PC-3 (cell line): ENCODE results near the gene NKPD1. TPM values are rescaled to one million over a fixed set of nuclear protein-coding genes. Genes with fewer than 3 reads are reported as not detected.

Experiments used
- ATAC-seq: fragments of 200-7000 bp; cut with Tn5 transposase; 2 replicates; pipeline ENCODE4 v1.9.1; 2020; ENCODE audit warnings: mild to moderate bottlenecking, moderate library complexity
- BruUV-seq: library from RNA; stranded (reverse); fragments of 400-500 nt; replicated peaks from 2 replicates; lab custom pipeline; 2021; lab: Mats Ljungman, UMichigan
- CTCF ChIA-PET: fragments of 300-600 bp; sonication (Branson Sonifier 250); formaldehyde crosslinking; loops from one replicate; lab custom pipeline; 2022; ENCODE audit warnings: antibody characterized with exemption; lab: Charles Lee
- POLR2A ChIA-PET: fragments of 300-600 bp; sonication (Branson Sonifier 250); formaldehyde crosslinking; loops from one replicate; lab custom pipeline; 2022; ENCODE audit warnings: antibody characterized with exemption; ENCODE audit not compliant: unreplicated experiment; lab: Charles Lee
- DNase-seq: peaks from one replicate; pipeline ENCODE4 v3.0.0-alpha.2; 2015
- H2AFZ ChIP-seq: fragments of 300-600 bp; sonication (generic); 2 replicates; pipeline ENCODE4 v1.6.0; 2016; ENCODE audit warnings: antibody characterized with exemption, low read length
- H3F3A ChIP-seq: fragments of 300-600 bp; sonication (generic); one replicate; pipeline ENCODE4 v1.6.0; 2017; ENCODE audit warnings: antibody characterized with exemption, low read length, control low read depth, mild to moderate bottlenecking; ENCODE audit not compliant: unreplicated experiment
- H3K27ac ChIP-seq: fragments of 300-600 bp; sonication (generic); 2 replicates; pipeline ENCODE4 v1.5.1; 2016; ENCODE audit warnings: mild to moderate bottlenecking, low read length
- H3K27me3 ChIP-seq: fragments of 300-600 bp; sonication (generic); 2 replicates; pipeline ENCODE4 v1.6.1; 2016; ENCODE audit warnings: low read length, mixed read lengths
- H3K36me3 ChIP-seq: fragments of 300-600 bp; sonication (generic); 2 replicates; pipeline ENCODE4 v1.6.1; 2016; ENCODE audit warnings: low read depth, mixed run types, low read length, mixed read lengths
- H3K4me1 ChIP-seq: fragments of 300-600 bp; sonication (generic); 2 replicates; pipeline ENCODE4 v1.5.1; 2016; ENCODE audit warnings: low read length; ENCODE audit not compliant: insufficient read depth
- H3K4me2 ChIP-seq: fragments of 300-600 bp; sonication (generic); 2 replicates; pipeline ENCODE4 v1.6.0; 2016; ENCODE audit warnings: low read length
- H3K4me3 ChIP-seq: fragments of 300-600 bp; sonication (generic); 2 replicates; pipeline ENCODE4 v1.5.1; 2016; ENCODE audit warnings: mild to moderate bottlenecking, low read length, mixed read lengths
- H3K79me2 ChIP-seq: fragments of 300-600 bp; sonication (generic); 2 replicates; pipeline ENCODE4 v1.6.1; 2017; ENCODE audit warnings: low read length, mixed read lengths
- H3K9ac ChIP-seq: fragments of 300-600 bp; sonication (generic); 2 replicates; pipeline ENCODE4 v1.6.0; 2016; ENCODE audit warnings: mild to moderate bottlenecking, low read length
- H3K9me2 ChIP-seq: fragments of 300-600 bp; sonication (generic); replicated peaks from 2 replicates; pipeline ENCODE4 v1.6.1; 2016; ENCODE audit warnings: mixed run types, low read length, mixed read lengths
- H3K9me3 ChIP-seq: fragments of 300-600 bp; sonication (generic); 2 replicates; pipeline ENCODE4 v1.6.1; 2016; ENCODE audit warnings: low read length, mixed read lengths
- H4K20me1 ChIP-seq: fragments of 300-600 bp; sonication (generic); 2 replicates; pipeline ENCODE4 v1.6.1; 2016; ENCODE audit warnings: low read length, mixed read lengths
- EZH2 ChIP-seq: fragments of 300-600 bp; sonication (generic); IDR thresholded peaks from one replicate; pipeline ENCODE4 v1.6.1; 2017; ENCODE audit warnings: antibody characterized with exemption, mild to moderate bottlenecking, low read length; ENCODE audit not compliant: unreplicated experiment
- EZH2phosphoT487 ChIP-seq: fragments of 300-600 bp; sonication (generic); IDR thresholded peaks from 2 replicates; pipeline ENCODE4 v1.6.1; 2018; ENCODE audit warnings: mild to moderate bottlenecking, antibody characterized with exemption, low read length, borderline replicate concordance
- intact Hi-C: fragments of 100-400 bp; cut with micrococcal nuclease; formaldehyde crosslinking; loops from 2 replicates; pipeline ENCODE4 v1.9.0; 2023
- total RNA-seq: library from RNA; depleted of rRNA; stranded (reverse); fragments of >200 nt; gene quantifications from 2 replicates; pipeline ENCODE4 v1.2.3, GENCODE V29; 2014
- TF ChIP-seq, protein P1 (sequence below): fragments of 300-600 bp; sonication (generic); conservative IDR thresholded peaks from 2 replicates; pipeline ENCODE4 v1.5.1; 2017; ENCODE audit warnings: antibody characterized with exemption, low read depth, mild to moderate bottlenecking, low read length

NKPD1 gene
- total RNA-seq, 1 experiment from 2014 or later: 1.1 TPM

- H3K9me2 ChIP-seq: no peaks in the 10 kb centered on the region
- ATAC-seq (no peak), DNase-seq (no peak)
- no peak overlapping the region for H3K4me2 ChIP-seq
- no peaks in the 10 kb centered on the region for H3K27me3 ChIP-seq
- no peaks in the 10 kb centered on the region for H4K20me1 ChIP-seq
- H3K4me3 ChIP-seq: no peak overlapping the region
- H3K79me2 ChIP-seq: no peaks in the 10 kb centered on the region
- no TSS peak for BruUV-seq
- no peak overlapping the region for H3K9ac ChIP-seq
- H3K36me3 ChIP-seq: no peaks in the 10 kb centered on the region
- CTCF ChIA-PET: no interaction called here
- no peaks in the 10 kb centered on the region for H3F3A ChIP-seq
- H3K4me1 ChIP-seq: peaks cover 12% of the 10 kb centered on the region
- no peak overlapping the region for H3K27ac ChIP-seq
- no peak for TF ChIP-seq EZH2phosphoT487
- no peak for TF ChIP-seq EZH2
- TF ChIP-seq, protein P1, sequence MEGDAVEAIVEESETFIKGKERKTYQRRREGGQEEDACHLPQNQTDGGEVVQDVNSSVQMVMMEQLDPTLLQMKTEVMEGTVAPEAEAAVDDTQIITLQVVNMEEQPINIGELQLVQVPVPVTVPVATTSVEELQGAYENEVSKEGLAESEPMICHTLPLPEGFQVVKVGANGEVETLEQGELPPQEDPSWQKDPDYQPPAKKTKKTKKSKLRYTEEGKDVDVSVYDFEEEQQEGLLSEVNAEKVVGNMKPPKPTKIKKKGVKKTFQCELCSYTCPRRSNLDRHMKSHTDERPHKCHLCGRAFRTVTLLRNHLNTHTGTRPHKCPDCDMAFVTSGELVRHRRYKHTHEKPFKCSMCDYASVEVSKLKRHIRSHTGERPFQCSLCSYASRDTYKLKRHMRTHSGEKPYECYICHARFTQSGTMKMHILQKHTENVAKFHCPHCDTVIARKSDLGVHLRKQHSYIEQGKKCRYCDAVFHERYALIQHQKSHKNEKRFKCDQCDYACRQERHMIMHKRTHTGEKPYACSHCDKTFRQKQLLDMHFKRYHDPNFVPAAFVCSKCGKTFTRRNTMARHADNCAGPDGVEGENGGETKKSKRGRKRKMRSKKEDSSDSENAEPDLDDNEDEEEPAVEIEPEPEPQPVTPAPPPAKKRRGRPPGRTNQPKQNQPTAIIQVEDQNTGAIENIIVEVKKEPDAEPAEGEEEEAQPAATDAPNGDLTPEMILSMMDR: no peak
- no peaks in the 10 kb centered on the region for H3K9me3 ChIP-seq
- H2AFZ ChIP-seq: no peak overlapping the region
- intact Hi-C loops: no loop called here
- POLR2A ChIA-PET: no interaction called here
These were observed 4.7 kb downstream of the NKPD1 start for GRCh38 chr19:45156011-45156630.

DNA sequence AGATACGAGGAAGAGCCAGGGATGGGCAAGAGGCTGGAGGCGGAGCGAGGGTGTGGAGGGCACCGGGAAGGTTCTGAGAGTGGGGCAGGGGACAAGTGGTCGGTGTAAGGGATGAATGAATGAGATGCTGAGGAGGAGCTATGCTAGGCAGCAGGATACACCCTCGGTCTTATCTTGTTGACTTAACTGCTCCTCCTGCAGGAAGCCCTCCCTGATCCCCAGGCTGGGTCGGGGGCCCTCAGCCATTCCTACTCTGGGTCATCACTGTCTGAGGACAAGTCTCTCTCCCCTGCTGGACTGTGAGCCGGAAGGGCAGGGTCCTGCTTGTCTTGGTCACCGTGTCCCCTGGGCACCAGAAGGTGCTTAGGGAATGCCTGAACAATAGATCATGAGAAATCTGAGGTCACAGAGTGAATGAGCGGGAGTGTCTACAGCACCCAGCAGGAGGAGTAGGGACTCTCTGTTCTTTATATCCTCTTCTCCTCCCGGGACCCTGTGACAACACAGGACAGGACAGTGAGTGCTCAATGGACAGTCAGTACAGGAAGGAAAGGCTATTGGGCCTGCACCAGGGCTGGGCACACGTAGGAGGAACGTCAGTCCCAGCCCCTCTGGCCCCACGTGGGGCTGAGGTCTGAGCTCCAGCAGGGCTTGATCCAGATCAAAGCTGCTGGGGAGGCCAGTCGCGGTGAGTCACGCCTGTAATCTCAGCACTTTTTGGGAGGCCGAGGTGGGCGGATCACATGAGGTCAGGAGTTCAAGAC is 6.5 kb downstream of the NKPD1 start:
- no peak overlapping the region for H3K9ac ChIP-seq
- no peaks in the 10 kb centered on the region for H3K9me3 ChIP-seq
- H2AFZ ChIP-seq: no peak overlapping the region
- H4K20me1 ChIP-seq: no peaks in the 10 kb centered on the region
- H3F3A ChIP-seq: no peaks in the 10 kb centered on the region
- H3K79me2 ChIP-seq: no peaks in the 10 kb centered on the region
- no peaks in the 10 kb centered on the region for H3K9me2 ChIP-seq
- intact Hi-C loops: no loop called here
- no TSS peak for BruUV-seq
- 0 out of 2 replicates have a peak overlapping the region, but pooled peaks have one; percentile 44 for H3K4me2 ChIP-seq
- peak; percentile 25 for ATAC-seq
- H3K36me3 ChIP-seq: no peaks in the 10 kb centered on the region
- TF ChIP-seq EZH2phosphoT487: no peak
- TF ChIP-seq, protein P1: no peak
- no peak for TF ChIP-seq EZH2
- ChIA-PET CTCF (no interaction called here), POLR2A (no interaction called here)
- no peak overlapping the region for H3K27ac ChIP-seq
- DNase-seq: peak; percentile 46
- H3K4me3 ChIP-seq: no peak overlapping the region
- peaks cover 9% of the 10 kb centered on the region; the same call in 1 of the 2 replicates for H3K4me1 ChIP-seq
- no peaks in the 10 kb centered on the region for H3K27me3 ChIP-seq
